Gastroesophageal sphincter (tissue), 4 donors: ENCODE results near the gene ERBB4. TPM values are rescaled to one million over a fixed set of nuclear protein-coding genes. Genes with fewer than 3 reads are reported as not detected.

ENCODE experiments used
- ATAC-seq: fragments of 150-250 bp; one replicate; pipeline ENCODE4 v1.9.1; 2016; ENCODE audit warnings: mild to moderate bottlenecking, moderate library complexity
- H3K27ac ChIP-seq, 4 donors: fragments of 200-600 bp; sonication (generic) in 3 of 4; 1 replicate in 3 of 4; 2 replicates in 1 of 4; pipeline ENCODE4 v1.5.1; 2016 to 2019
- H3K27me3 ChIP-seq: fragments of 200-600 bp; sonication (generic); one replicate; pipeline ENCODE4 v1.5.1; 2019
- H3K36me3 ChIP-seq, 2 donors: fragments of 200-600 bp; sonication (generic); one replicate each; pipeline ENCODE4 v1.5.1; 2019; ENCODE audit warnings: control low read depth in 1 of 2
- H3K4me1 ChIP-seq, 3 donors: fragments of 200-600 bp; sonication (generic); 1 replicate in 2 of 3; 2 replicates in 1 of 3; pipeline ENCODE4 v1.5.1; 2016 to 2019; ENCODE audit warnings: control low read depth in 2 of 3
- H3K4me3 ChIP-seq, 2 donors: fragments of 200-600 bp; sonication (generic); one replicate each; pipeline ENCODE4 v1.5.1; 2019; ENCODE audit warnings: mild to moderate bottlenecking in 1 of 2, moderate library complexity in 1 of 2
- H3K9me3 ChIP-seq, 3 donors: fragments of 200-600 bp; sonication (generic); one replicate each; pipeline ENCODE4 v1.5.1; 2017 to 2019; ENCODE audit warnings: control low read depth in 2 of 3
- CTCF ChIP-seq, 4 experiments: fragments of 200-600 bp in 2 of 4; fragments of 450-650 bp in 2 of 4; sonication (generic) in 1 of 4; IDR thresholded peaks; one replicate each; pipeline ENCODE4 v1.5.1; 2017 to 2019; ENCODE audit warnings: antibody characterized with exemption in 4 of 4, mild to moderate bottlenecking in 2 of 4, moderate library complexity in 2 of 4
- EP300 ChIP-seq: sonication (generic); formaldehyde crosslinking; IDR thresholded peaks from one replicate; pipeline ENCODE4 v1.6.1; 2017; ENCODE audit warnings: antibody characterized with exemption, mild to moderate bottlenecking
- POLR2A ChIP-seq, 2 donors: fragments of 450-650 bp; IDR thresholded peaks; one replicate each; pipeline ENCODE4 v1.6.1; 2017; ENCODE audit warnings: antibody characterized with exemption in 2 of 2, mild to moderate bottlenecking in 2 of 2, moderate library complexity in 1 of 2
- POLR2AphosphoS5 ChIP-seq: sonication (generic); formaldehyde crosslinking; IDR thresholded peaks from one replicate; pipeline ENCODE4 v1.6.1; 2017; ENCODE audit warnings: antibody characterized with exemption
- whole genome bisulfite sequencing, 2 donors: methylation state at CpG; one replicate each; pipeline ENCODE4 v1.1.5; 2018; ENCODE audit warnings: low coverage in 1 of 2; 5-methylcytosine and 5-hydroxymethylcytosine counted together
- total RNA-seq, 4 donors: library from RNA; depleted of rRNA; stranded (reverse); fragments of >200 nt; gene quantifications; one replicate each; pipeline ENCODE4 v1.1.0, GENCODE V29; 2016

The ERBB4 gene
- total RNA-seq, 4 donors from 2014 or later: 0.16 to 0.92 (median 0.50) TPM

- H3K27me3 ChIP-seq: no peaks in the 10 kb centered on the region
- H3K4me1 ChIP-seq: no peaks in the 10 kb centered on the region
- no peaks in the 10 kb centered on the region for H3K36me3 ChIP-seq
- H3K4me3 ChIP-seq: no peak overlapping the region
- no peaks in the 10 kb centered on the region for H3K9me3 ChIP-seq
- WGBS, 2 donors: 79 to 80% methylated on average over 1 of the region's 1 CpG
- no peak for ATAC-seq
- TF ChIP-seq POLR2A (IDR thresholded peaks at IDR 0.05) (no peak), POLR2AphosphoS5 (no peak), EP300 (no peak), CTCF (IDR thresholded peaks at IDR 0.05) (no peak)
- H3K27ac ChIP-seq: no peak overlapping the region
Measured at GRCh38 chr2:211985393-211985792, 553.2 kb downstream of the ERBB4 start.

- no peak overlapping the region for H3K27ac ChIP-seq
- TF ChIP-seq POLR2A (IDR thresholded peaks at IDR 0.05) (no peak), POLR2AphosphoS5 (no peak), EP300 (no peak), CTCF (IDR thresholded peaks at IDR 0.05) (no peak)
- H3K4me3 ChIP-seq: no peak overlapping the region
- ATAC-seq: no peak
- H3K9me3 ChIP-seq: no peaks in the 10 kb centered on the region
- no peaks in the 10 kb centered on the region for H3K4me1 ChIP-seq
- WGBS, 2 donors: 57 to 62% methylated on average over 2 of the region's 2 CpGs
- no peaks in the 10 kb centered on the region for H3K36me3 ChIP-seq
- no peaks in the 10 kb centered on the region for H3K27me3 ChIP-seq
Measured at GRCh38 chr2:211982162-211982561, 556.4 kb downstream of the ERBB4 start.

- TF ChIP-seq EP300 (no peak), POLR2AphosphoS5 (no peak), POLR2A (IDR thresholded peaks at IDR 0.05) (no peak), CTCF (IDR thresholded peaks at IDR 0.05) (no peak)
- Histone ChIP-seq H3K36me3 (no peaks in the 10 kb centered on the region), H3K4me1 (no peaks in the 10 kb centered on the region), H3K9me3 (no peaks in the 10 kb centered on the region), H3K27ac (no peak overlapping the region), H3K4me3 (no peak overlapping the region), H3K27me3 (no peaks in the 10 kb centered on the region)
- ATAC-seq: no peak
- WGBS, 2 donors: 20% methylated on average over 1 of the region's 1 CpG; no CpG with 5 or more reads in 1 of the 2 donors
Measured at GRCh38 chr2:211981451-211981850, 557.2 kb downstream of the ERBB4 start.

- H3K4me3 ChIP-seq: no peak overlapping the region
- no peaks in the 10 kb centered on the region for H3K4me1 ChIP-seq
- ATAC-seq: no peak
- TF ChIP-seq EP300 (no peak), POLR2A (IDR thresholded peaks at IDR 0.05) (no peak), CTCF (IDR thresholded peaks at IDR 0.05) (no peak), POLR2AphosphoS5 (no peak)
- no peaks in the 10 kb centered on the region for H3K36me3 ChIP-seq
- H3K9me3 ChIP-seq: peaks cover 0 to 20% (median 0%) of the 10 kb centered on the region in 3 donors
- 93 to 100% methylated on average over 1 of the region's 1 CpG for WGBS, 2 donors
- H3K27ac ChIP-seq: no peak overlapping the region
- no peaks in the 10 kb centered on the region for H3K27me3 ChIP-seq
Measured at GRCh38 chr2:211976076-211976475, 562.5 kb downstream of the ERBB4 start.

- H3K4me1 ChIP-seq: no peaks in the 10 kb centered on the region
- ATAC-seq: no peak
- peaks cover 0 to 17% (median 0%) of the 10 kb centered on the region in 3 donors for H3K9me3 ChIP-seq
- WGBS, 2 donors: 75 to 90% methylated on average over 1 of the region's 1 CpG
- no peak for TF ChIP-seq EP300
- H3K36me3 ChIP-seq: no peaks in the 10 kb centered on the region
- no peaks in the 10 kb centered on the region for H3K27me3 ChIP-seq
- H3K4me3 ChIP-seq: no peak overlapping the region
- no peak overlapping the region for H3K27ac ChIP-seq
Measured at GRCh38 chr2:211967234-211967633, 571.4 kb downstream of the ERBB4 start.
